Stimulated activated naive CD8-positive, alpha-beta T cell treated with anti-CD3 and anti-CD28 coated beads, Interleukin-15, amount 100 ng/mL, for 72 hours (primary cell): ENCODE measurements around the gene LILRA5.
"Not testable (repeated sequence)": the region's sequence is repeated elsewhere in the genome, so short reads cannot be mapped to it uniquely, and the experiment has no call there.

Experiments
- ATAC-seq: fragments of 150-1000 bp; cut with Tn5 transposase; 2 replicates; pipeline ENCODE4 v1.10.0; 2021; ENCODE audit warnings: mild to moderate bottlenecking, moderate library complexity
- DNase-seq, 2 donors: peaks; one replicate each; pipeline ENCODE4 v3.0.0; 2021 to 2022
- H3K27ac Mint-ChIP-seq, 2 donors: one replicate each; pipeline ENCODE4 v1.8.0; 2022; ENCODE audit warnings: mild to moderate bottlenecking in 2 of 2, mixed read lengths in 2 of 2, moderate library complexity in 2 of 2
- H3K27me3 Mint-ChIP-seq: one replicate; pipeline ENCODE4 v1.8.0; 2022; ENCODE audit warnings: mixed read lengths
- H3K4me1 Mint-ChIP-seq: one replicate; pipeline ENCODE4 v1.8.0; 2022; ENCODE audit warnings: mild to moderate bottlenecking, mixed read lengths
- H3K4me3 Mint-ChIP-seq, 2 donors: one replicate each; pipeline ENCODE4 v1.8.0; 2022; ENCODE audit warnings: mild to moderate bottlenecking in 2 of 2, mixed read lengths in 2 of 2, moderate library complexity in 1 of 2
- H3K9me3 Mint-ChIP-seq, 2 donors: one replicate each; pipeline ENCODE4 v1.8.0; 2022; ENCODE audit warnings: mixed read lengths in 2 of 2

LILRA5 gene

GRCh38 chr19:54312436-54313377 lies at the start of gene LILRA5:
LILRA5 (minus strand) TSS chr19:54313166; CDS start chr19:54313019, 147 bp downstream.
- Mint-ChIP-seq H3K27me3 (peaks cover 41% of the 10 kb centered on the region), H3K4me1 (no peaks in the 10 kb centered on the region), H3K4me3 (no peak within 1 kb of the TSS), H3K27ac (peak within 1 kb of the TSS in 1 of 2 donors; percentile 81), H3K9me3 (no peaks in the 10 kb centered on the region)
- no peak for ATAC-seq
- DNase-seq = no peak

- Mint-ChIP-seq H3K4me3 (peak overlapping the region; percentile 81 to 99), H3K27ac (peak overlapping the region; percentile 27 to 52), H3K4me1 (peaks cover 57% of the 10 kb centered on the region)
- H3K9me3 Mint-ChIP-seq, DNase-seq, H3K27me3 Mint-ChIP-seq: not testable (repeated sequence)
- ATAC-seq = peak; percentile 74
These were observed 48.9 kb upstream of the LILRA5 start for GRCh38 chr19:54361680-54362422.

- not testable (repeated sequence) for H3K27ac Mint-ChIP-seq, H3K9me3 Mint-ChIP-seq, H3K27me3 Mint-ChIP-seq, H3K4me3 Mint-ChIP-seq
- peak; percentile 76 to 78 for DNase-seq
- H3K4me1 Mint-ChIP-seq = peaks cover 41% of the 10 kb centered on the region
- ATAC-seq = peak; percentile 87
These were observed 46.3 kb upstream of the LILRA5 start for GRCh38 chr19:54359149-54359820.

- H3K4me3 Mint-ChIP-seq = no peak overlapping the region
- H3K4me1 Mint-ChIP-seq = peaks cover 26% of the 10 kb centered on the region
- DNase-seq (no peak), ATAC-seq (no peak)
- no peaks in the 10 kb centered on the region for H3K9me3 Mint-ChIP-seq
- peak overlapping the region in 1 of 2 donors; percentile 30 for H3K27ac Mint-ChIP-seq
- no peaks in the 10 kb centered on the region for H3K27me3 Mint-ChIP-seq
These were observed 44.4 kb upstream of the LILRA5 start for GRCh38 chr19:54357381-54357780.

GRCh38 chr19:54356444-54357056 lies 43.6 kb upstream of the LILRA5 start:
- Mint-ChIP-seq H3K4me1 (peaks cover 25% of the 10 kb centered on the region), H3K27me3 (no peaks in the 10 kb centered on the region), H3K9me3 (no peaks in the 10 kb centered on the region), H3K27ac (peak overlapping the region in 1 of 2 donors; percentile 63), H3K4me3 (no peak overlapping the region)
- ATAC-seq (no peak), DNase-seq (no peak)

- Mint-ChIP-seq H3K27ac (peak overlapping the region in 1 of 2 donors; percentile 19), H3K9me3 (no peaks in the 10 kb centered on the region), H3K4me3 (no peak overlapping the region), H3K4me1 (peaks cover 16% of the 10 kb centered on the region), H3K27me3 (no peaks in the 10 kb centered on the region)
- DNase-seq (no peak), ATAC-seq (no peak)
These were observed 42.7 kb upstream of the LILRA5 start for GRCh38 chr19:54355675-54356074.

GRCh38 chr19:54354761-54355160 lies 41.8 kb upstream of the LILRA5 start:
- Mint-ChIP-seq H3K4me1 (peaks cover 11% of the 10 kb centered on the region), H3K27ac (peak overlapping the region in 1 of 2 donors; percentile 19), H3K4me3 (no peak overlapping the region), H3K9me3 (no peaks in the 10 kb centered on the region), H3K27me3 (no peaks in the 10 kb centered on the region)
- ATAC-seq (no peak), DNase-seq (no peak)

- peaks cover 11% of the 10 kb centered on the region for H3K4me1 Mint-ChIP-seq
- H3K9me3 Mint-ChIP-seq = no peaks in the 10 kb centered on the region
- no peaks in the 10 kb centered on the region for H3K27me3 Mint-ChIP-seq
- no peak for DNase-seq
- peak overlapping the region in 1 of 2 donors; percentile 3 for H3K27ac Mint-ChIP-seq
- no peak for ATAC-seq
- H3K4me3 Mint-ChIP-seq = no peak overlapping the region
These were observed 39.6 kb upstream of the LILRA5 start for GRCh38 chr19:54352546-54352945.

GRCh38 chr19:54352041-54352440 lies 39.1 kb upstream of the LILRA5 start:
- peaks cover 11% of the 10 kb centered on the region for H3K4me1 Mint-ChIP-seq
- ATAC-seq = no peak
- no peaks in the 10 kb centered on the region for H3K9me3 Mint-ChIP-seq
- DNase-seq = no peak
- no peak overlapping the region for H3K27ac Mint-ChIP-seq
- no peaks in the 10 kb centered on the region for H3K27me3 Mint-ChIP-seq
- no peak overlapping the region for H3K4me3 Mint-ChIP-seq

- peaks cover 11% of the 10 kb centered on the region for H3K4me1 Mint-ChIP-seq
- ATAC-seq = no peak
- no peaks in the 10 kb centered on the region for H3K9me3 Mint-ChIP-seq
- H3K4me3 Mint-ChIP-seq = no peak overlapping the region
- DNase-seq = no peak
- H3K27me3 Mint-ChIP-seq = no peaks in the 10 kb centered on the region
- no peak overlapping the region for H3K27ac Mint-ChIP-seq
These were observed 38.5 kb upstream of the LILRA5 start for GRCh38 chr19:54351474-54351873.

- Mint-ChIP-seq H3K27me3 (no peaks in the 10 kb centered on the region), H3K27ac (no peak overlapping the region), H3K4me1 (no peaks in the 10 kb centered on the region), H3K9me3 (no peaks in the 10 kb centered on the region), H3K4me3 (no peak overlapping the region)
- no peak for DNase-seq
- ATAC-seq = no peak
These were observed 33.0 kb upstream of the LILRA5 start for GRCh38 chr19:54345938-54346386.

GRCh38 chr19:54343868-54344267 lies 30.9 kb upstream of the LILRA5 start:
- no peak overlapping the region for H3K4me3 Mint-ChIP-seq
- ATAC-seq = no peak

GRCh38 chr19:54341295-54341694 lies 28.3 kb upstream of the LILRA5 start:
- H3K4me1 Mint-ChIP-seq = no peaks in the 10 kb centered on the region
- H3K27ac Mint-ChIP-seq = no peak overlapping the region
- no peak for DNase-seq
- H3K9me3 Mint-ChIP-seq = no peaks in the 10 kb centered on the region
- H3K4me3 Mint-ChIP-seq = no peak overlapping the region
- no peak for ATAC-seq
- peaks cover 20% of the 10 kb centered on the region for H3K27me3 Mint-ChIP-seq

More at GRCh38 chr19:54343868-54344267, 30.9 kb upstream of the LILRA5 start:
- no peaks in the 10 kb centered on the region for H3K9me3 Mint-ChIP-seq
- no peak for DNase-seq
- no peaks in the 10 kb centered on the region for H3K4me1 Mint-ChIP-seq
- H3K27ac Mint-ChIP-seq = no peak overlapping the region
- H3K27me3 Mint-ChIP-seq = peaks cover 15% of the 10 kb centered on the region

- peak overlapping the region in 1 of 2 donors; percentile 43 for H3K27ac Mint-ChIP-seq
- ATAC-seq (no peak), DNase-seq (no peak)
- H3K4me3 Mint-ChIP-seq = no peak overlapping the region
- no peaks in the 10 kb centered on the region for H3K9me3 Mint-ChIP-seq
- no peaks in the 10 kb centered on the region for H3K4me1 Mint-ChIP-seq
- peaks cover 20% of the 10 kb centered on the region for H3K27me3 Mint-ChIP-seq
These were observed 26.8 kb upstream of the LILRA5 start for GRCh38 chr19:54339646-54340358.
